CD4-positive, alpha-beta memory T cell (primary cell): ENCODE results near the gene LRRC45. TPM values are rescaled to one million over a fixed set of nuclear protein-coding genes. Genes with fewer than 3 reads are reported as not detected.

Experiments
- CTCF ChIA-PET: fragments of 350-600 bp; sonication (Branson Sonifier 250); formaldehyde crosslinking; loops from one replicate; lab custom pipeline; 2021; ENCODE audit warnings: inconsistent platforms; ENCODE audit not compliant: partially characterized antibody; lab: Charles Lee
- POLR2A ChIA-PET: fragments of 350-600 bp; sonication (Branson Sonifier 250); formaldehyde crosslinking; loops from one replicate; lab custom pipeline; 2021; ENCODE audit not compliant: partially characterized antibody; lab: Charles Lee
- DNase-seq, 5 donors: peaks; one replicate each; pipeline versions ENCODE4 v3.0.0 to v3.0.0-alpha.2; 2020 to 2022; ENCODE audit warnings: mixed read lengths in 1 of 5
- H3K27ac ChIP-seq: one replicate; pipeline ENCODE4 v1.7.0; 2013; ENCODE audit warnings: low read depth, low read length
- H3K27me3 ChIP-seq: 2 replicates; pipeline ENCODE4 v1.7.0; 2013; ENCODE audit warnings: mild to moderate bottlenecking, low read length, moderate library complexity; ENCODE audit not compliant: insufficient read depth
- H3K36me3 ChIP-seq: 2 replicates; pipeline ENCODE4 v1.7.0; 2013; ENCODE audit warnings: mild to moderate bottlenecking, low read length, moderate library complexity; ENCODE audit not compliant: insufficient read depth
- H3K4me1 ChIP-seq: 2 replicates; pipeline ENCODE4 v1.7.0; 2013; ENCODE audit warnings: mild to moderate bottlenecking, low read length, moderate library complexity; ENCODE audit not compliant: insufficient read depth
- H3K4me3 ChIP-seq, 2 donors: one replicate each; pipeline ENCODE4 v1.7.0; 2013; ENCODE audit warnings: low read length in 2 of 2, mild to moderate bottlenecking in 1 of 2
- H3K9me3 ChIP-seq, 2 donors: one replicate each; pipeline ENCODE4 v1.7.0; 2013; ENCODE audit warnings: low read length in 2 of 2, control low read depth in 1 of 2; ENCODE audit not compliant: control insufficient read depth in 1 of 2
- H3K27ac Mint-ChIP-seq, 7 donors: one replicate each; pipeline ENCODE4 v1.8.0; 2020 to 2021; ENCODE audit warnings: mixed read lengths in 7 of 7, mild to moderate bottlenecking in 6 of 7, inconsistent platforms in 3 of 7, moderate library complexity in 3 of 7
- H3K27me3 Mint-ChIP-seq, 2 donors: one replicate each; pipeline ENCODE4 v1.8.0; 2020 to 2021; ENCODE audit warnings: mixed read lengths in 2 of 2
- H3K36me3 Mint-ChIP-seq, 2 donors: one replicate each; pipeline ENCODE4 v1.8.0; 2020 to 2021; ENCODE audit warnings: mixed read lengths in 2 of 2, inconsistent platforms in 1 of 2, mild to moderate bottlenecking in 1 of 2
- H3K4me1 Mint-ChIP-seq, 4 donors: one replicate each; pipeline ENCODE4 v1.8.0; 2020 to 2021; ENCODE audit warnings: mixed read lengths in 4 of 4, mild to moderate bottlenecking in 1 of 4
- H3K4me3 Mint-ChIP-seq, 8 donors: one replicate each; pipeline ENCODE4 v1.8.0; 2020 to 2021; ENCODE audit warnings: mixed read lengths in 8 of 8, mild to moderate bottlenecking in 7 of 8, moderate library complexity in 6 of 8, inconsistent platforms in 3 of 8
- H3K9me3 Mint-ChIP-seq, 8 donors: one replicate each; pipeline ENCODE4 v1.8.0; 2020 to 2021; ENCODE audit warnings: mixed read lengths in 8 of 8, mild to moderate bottlenecking in 5 of 8, inconsistent platforms in 3 of 8, moderate library complexity in 1 of 8
- intact Hi-C: fragments of 100-400 bp; cut with micrococcal nuclease; formaldehyde crosslinking; loops from one replicate; pipeline ENCODE4 v1.15.1; 2023
- polyA plus RNA-seq, 2 donors: library from polyadenylated mRNA; unstranded; fragments of 300-500 nt; fragmentation: Illumina TruSeq; gene quantifications; one replicate each; pipeline ENCODE4 v1.2.3, GENCODE V29; 2021
- total RNA-seq, 2 experiments: library from RNA; stranded (reverse); gene quantifications; one replicate each; pipeline ENCODE4 v1.2.3, GENCODE V29; 2021

Gene LRRC45
- total and polyA plus RNA-seq, 4 experiments from 2014 or later = 5.7 to 18.7 (median 13.1) TPM

DNA sequence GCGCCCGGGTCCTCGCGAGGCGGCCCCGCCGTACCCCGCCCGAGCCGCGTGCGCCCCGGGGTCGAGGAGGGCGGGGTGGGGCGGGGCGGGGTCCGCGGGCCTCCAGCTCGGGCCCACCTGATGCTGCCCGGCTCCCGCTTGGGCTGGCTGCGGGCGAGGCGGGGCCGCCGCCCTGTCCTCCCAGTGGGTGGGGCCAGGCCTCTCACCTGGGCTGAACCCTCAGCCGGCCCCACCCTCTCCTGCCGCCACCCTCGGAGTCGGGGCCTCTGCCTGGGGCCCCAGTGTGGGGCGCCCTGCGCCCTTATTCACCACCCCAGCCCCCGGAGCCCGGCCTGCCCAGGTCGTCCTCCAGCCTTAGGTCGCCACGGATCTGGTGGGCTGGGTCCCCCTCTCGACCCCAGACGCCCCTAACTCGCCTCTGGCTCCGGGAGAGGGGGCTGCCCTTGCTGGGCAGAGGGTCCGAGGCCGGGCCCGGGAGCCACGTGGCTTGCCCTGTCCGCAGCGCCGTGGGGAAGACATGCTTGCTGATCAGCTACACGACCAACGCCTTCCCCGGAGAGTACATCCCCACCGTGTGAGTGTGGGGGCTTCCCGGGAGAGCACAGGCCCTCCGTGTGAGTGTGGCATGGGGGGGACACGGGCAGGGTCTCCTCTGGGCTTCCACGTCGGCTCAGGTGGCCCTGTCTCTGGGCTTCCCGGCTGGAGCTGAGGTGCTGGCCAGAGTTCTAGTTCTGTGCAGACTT, 9.0 kb downstream of the LRRC45 start:
- peak overlapping the region in 6 of 8 donors; percentile 6 to 73 (median 29) for H3K4me3 Mint-ChIP-seq
- intact Hi-C loops = loop anchor here (2.0 to 10.0 kb wide), 3 partner anchors 203 to 519 kb away; partner anchors contain the start of genes HEXD and OGFOD3
- Histone ChIP-seq H3K9me3 (no peaks in the 10 kb centered on the region), H3K4me3 (no peak overlapping the region), H3K4me1 (peaks cover 25% of the 10 kb centered on the region), H3K36me3 (no peaks in the 10 kb centered on the region), H3K27ac (no peak overlapping the region), H3K27me3 (no peaks in the 10 kb centered on the region)
- H3K27ac Mint-ChIP-seq = peak overlapping the region in 1 of 7 donors; percentile 66
- peaks cover 5 to 25% (median 11%) of the 10 kb centered on the region in 4 donors for H3K4me1 Mint-ChIP-seq
- ChIA-PET CTCF (interaction anchor here (1.0 to 4.1 kb wide), 3 partner anchors 72 to 133 kb away, joined by 3 to 70 read pairs (median 4); no protein-coding TSS in a partner anchor), POLR2A (interaction anchor here (1.9 to 3.2 kb wide), 5 partner anchors 10 to 169 kb away, joined by 4 to 28 read pairs (median 11); partner anchors contain the start of genes CENPX and DUS1L)
- no peaks in the 10 kb centered on the region for H3K9me3 Mint-ChIP-seq
- DNase-seq = peak in 2 of 5 donors; percentile 24 to 28
- no peaks in the 10 kb centered on the region for H3K27me3 Mint-ChIP-seq
- peaks cover 0 to 5% of the 10 kb centered on the region in 2 donors for H3K36me3 Mint-ChIP-seq

GRCh38 chr17:82033359-82034085, 10.4 kb downstream of the LRRC45 start:
- peaks cover 12 to 31% (median 18%) of the 10 kb centered on the region in 4 donors for H3K4me1 Mint-ChIP-seq
- ChIA-PET CTCF (interaction anchor here (1.1 kb wide), 1 partner anchor 73 kb away, joined by 4 read pairs; no protein-coding TSS in a partner anchor), POLR2A (interaction anchor here (0.9 kb wide), 1 partner anchor 11 kb away, joined by 3 read pairs; the partner anchor contains the start of genes CENPX and LRRC45)
- Histone ChIP-seq H3K36me3 (no peaks in the 10 kb centered on the region), H3K4me1 (peaks cover 30% of the 10 kb centered on the region), H3K27me3 (no peaks in the 10 kb centered on the region), H3K27ac (no peak overlapping the region), H3K9me3 (no peaks in the 10 kb centered on the region), H3K4me3 (no peak overlapping the region)
- no peaks in the 10 kb centered on the region for H3K27me3 Mint-ChIP-seq
- DNase-seq = no peak
- intact Hi-C loops = loop anchor here (10.0 kb wide), 2 partner anchors 201 to 381 kb away; partner anchors contain the start of genes HEXD and OGFOD3
- H3K27ac Mint-ChIP-seq = no peak overlapping the region
- H3K4me3 Mint-ChIP-seq = peak overlapping the region in 2 of 8 donors; percentile 22 to 60
- no peaks in the 10 kb centered on the region for H3K9me3 Mint-ChIP-seq
- H3K36me3 Mint-ChIP-seq = peaks cover 0 to 6% of the 10 kb centered on the region in 2 donors

DNA sequence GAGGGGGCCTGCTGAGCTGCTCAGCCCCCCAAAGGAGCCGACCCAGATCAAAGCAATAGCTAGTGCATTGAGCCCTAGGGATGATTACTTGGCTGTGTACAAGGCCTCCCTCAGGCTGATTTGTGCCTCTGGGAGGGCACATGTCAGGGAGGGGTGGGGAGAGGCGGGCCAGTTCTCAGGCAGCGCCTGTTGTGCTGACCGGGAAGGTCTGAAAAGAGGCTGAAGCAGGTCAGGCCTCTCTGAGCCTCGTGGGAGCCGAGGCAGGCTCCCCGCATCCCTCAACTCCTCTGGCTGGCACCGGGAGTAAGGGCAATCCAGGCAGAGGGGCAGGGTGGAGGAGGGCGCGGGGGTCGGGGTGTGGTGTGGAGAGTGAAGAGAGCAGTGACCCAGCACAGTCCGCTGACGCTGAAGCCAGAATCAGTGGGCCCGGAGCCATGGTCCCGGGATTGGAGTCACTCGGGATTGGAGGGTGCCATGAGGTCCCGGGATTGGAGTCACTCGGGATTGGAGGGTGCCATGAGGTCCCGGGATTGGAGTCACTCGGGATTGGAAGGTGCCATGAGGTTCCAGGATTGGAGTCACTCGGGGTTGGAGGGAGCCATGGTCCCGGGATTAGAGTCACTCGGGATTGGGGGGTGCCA, 11.4 kb downstream of the LRRC45 start:
- POLR2A ChIA-PET = interaction anchor here (0.7 kb wide), 1 partner anchor 12 kb away, joined by 3 read pairs; the partner anchor contains the start of genes CENPX and LRRC45

GRCh38 chr17:82035488-82035887, 12.4 kb downstream of the LRRC45 start:
- H3K36me3 ChIP-seq = no peaks in the 10 kb centered on the region
- H3K27me3 ChIP-seq = no peaks in the 10 kb centered on the region
- H3K27me3 Mint-ChIP-seq = no peaks in the 10 kb centered on the region
- peaks cover 0 to 6% of the 10 kb centered on the region in 2 donors for H3K36me3 Mint-ChIP-seq
- ChIA-PET POLR2A (interaction anchor here (1.7 to 1.8 kb wide), 2 partner anchors 15 to 25 kb away, joined by 5 to 6 read pairs; no protein-coding TSS in a partner anchor), CTCF (interaction anchor here (0.8 to 1.4 kb wide), 3 partner anchors 8 to 71 kb away, joined by 3 to 4 read pairs (median 3); partner anchors contain the start of genes CENPX and LRRC45)
- H3K4me1 Mint-ChIP-seq = peaks cover 13 to 36% (median 19%) of the 10 kb centered on the region in 4 donors
- DNase-seq = no peak
- peak overlapping the region; percentile 48 to 80 (median 68) for H3K4me3 Mint-ChIP-seq
- H3K27ac ChIP-seq = no peak overlapping the region
- no peaks in the 10 kb centered on the region for H3K9me3 Mint-ChIP-seq
- H3K9me3 ChIP-seq = no peaks in the 10 kb centered on the region
- peaks cover 23% of the 10 kb centered on the region for H3K4me1 ChIP-seq
- intact Hi-C loops = loop anchor here (5.0 to 10.0 kb wide), 3 partner anchors 73 to 379 kb away; partner anchors contain the start of genes HEXD, NOTUM and OGFOD3
- no peak overlapping the region for H3K4me3 ChIP-seq
- H3K27ac Mint-ChIP-seq = peak overlapping the region in 6 of 7 donors; percentile 29 to 90 (median 62)

More for the DNA sequence above, 11.4 kb downstream of the LRRC45 start:
- peak overlapping the region in 3 of 8 donors; percentile 67 to 80 (median 68) for H3K4me3 Mint-ChIP-seq
- H3K36me3 Mint-ChIP-seq = peaks cover 0 to 6% of the 10 kb centered on the region in 2 donors
- peak overlapping the region in 1 of 7 donors; percentile 73 for H3K27ac Mint-ChIP-seq
- intact Hi-C loops = loop anchor here (5.0 to 10.0 kb wide), 3 partner anchors 72 to 380 kb away; partner anchors contain the start of genes HEXD, NOTUM and OGFOD3
- Histone ChIP-seq H3K36me3 (no peaks in the 10 kb centered on the region), H3K27ac (no peak overlapping the region), H3K27me3 (no peaks in the 10 kb centered on the region), H3K4me3 (no peak overlapping the region), H3K4me1 (peaks cover 30% of the 10 kb centered on the region), H3K9me3 (no peaks in the 10 kb centered on the region)
- DNase-seq = no peak
- H3K27me3 Mint-ChIP-seq = no peaks in the 10 kb centered on the region
- no peaks in the 10 kb centered on the region for H3K9me3 Mint-ChIP-seq
- H3K4me1 Mint-ChIP-seq = peaks cover 15 to 38% (median 23%) of the 10 kb centered on the region in 4 donors
- CTCF ChIA-PET = interaction anchor here (1.1 to 1.4 kb wide), 3 partner anchors 9 to 14 kb away, joined by 3 to 6 read pairs (median 4); partner anchors contain the start of genes CENPX and LRRC45

GRCh38 chr17:82035956-82036633, 13.0 kb downstream of the LRRC45 start:
- Histone ChIP-seq H3K27me3 (no peaks in the 10 kb centered on the region), H3K9me3 (no peaks in the 10 kb centered on the region), H3K36me3 (no peaks in the 10 kb centered on the region), H3K4me3 (peak overlapping the region; percentile 42 to 80), H3K27ac (peak overlapping the region; percentile 57), H3K4me1 (peaks cover 23% of the 10 kb centered on the region)
- CTCF ChIA-PET = interaction anchor here (1.0 to 1.4 kb wide), 2 partner anchors 8 to 90 kb away, joined by 3 read pairs; no protein-coding TSS in a partner anchor
- H3K36me3 Mint-ChIP-seq = peaks cover 0 to 6% of the 10 kb centered on the region in 2 donors
- POLR2A ChIA-PET = interaction anchor here (0.8 to 2.7 kb wide), 6 partner anchors 14 to 91 kb away, joined by 3 to 21 read pairs (median 9); partner anchors contain the start of genes CENPX, DUS1L and LRRC45
- intact Hi-C loops = loop anchor here (2.0 to 10.0 kb wide), 4 partner anchors 29 to 379 kb away; partner anchors contain the start of genes DUS1L, HEXD, NOTUM and OGFOD3
- H3K27me3 Mint-ChIP-seq = no peaks in the 10 kb centered on the region
- H3K4me1 Mint-ChIP-seq = peaks cover 13 to 36% (median 18%) of the 10 kb centered on the region in 4 donors
- H3K4me3 Mint-ChIP-seq = peak overlapping the region in 7 of 8 donors; percentile 32 to 91 (median 69)
- no peaks in the 10 kb centered on the region for H3K9me3 Mint-ChIP-seq
- peak overlapping the region in 3 of 7 donors; percentile 29 to 66 (median 41) for H3K27ac Mint-ChIP-seq
- DNase-seq = no peak
